GM12892 (cell line): ENCODE data around the gene MACROD2.

ENCODE experiments used
- POLR2A ChIP-seq: IDR thresholded peaks from 2 replicates; pipeline ENCODE4 v1.6.1; 2011; ENCODE audit warnings: low read depth, low read length, control low read depth
- POLR2AphosphoS5 ChIP-seq: IDR thresholded peaks from 2 replicates; pipeline ENCODE4 v1.6.1; 2011; ENCODE audit warnings: low read depth, low read length, control low read depth

- no peak for TF ChIP-seq POLR2AphosphoS5
- TF ChIP-seq POLR2A: no peak
Measured at GRCh38 chr20:14881518-14881917, 886.2 kb downstream of the MACROD2 start.
